ENCODE measurements around the gene NEK7.

DNA sequence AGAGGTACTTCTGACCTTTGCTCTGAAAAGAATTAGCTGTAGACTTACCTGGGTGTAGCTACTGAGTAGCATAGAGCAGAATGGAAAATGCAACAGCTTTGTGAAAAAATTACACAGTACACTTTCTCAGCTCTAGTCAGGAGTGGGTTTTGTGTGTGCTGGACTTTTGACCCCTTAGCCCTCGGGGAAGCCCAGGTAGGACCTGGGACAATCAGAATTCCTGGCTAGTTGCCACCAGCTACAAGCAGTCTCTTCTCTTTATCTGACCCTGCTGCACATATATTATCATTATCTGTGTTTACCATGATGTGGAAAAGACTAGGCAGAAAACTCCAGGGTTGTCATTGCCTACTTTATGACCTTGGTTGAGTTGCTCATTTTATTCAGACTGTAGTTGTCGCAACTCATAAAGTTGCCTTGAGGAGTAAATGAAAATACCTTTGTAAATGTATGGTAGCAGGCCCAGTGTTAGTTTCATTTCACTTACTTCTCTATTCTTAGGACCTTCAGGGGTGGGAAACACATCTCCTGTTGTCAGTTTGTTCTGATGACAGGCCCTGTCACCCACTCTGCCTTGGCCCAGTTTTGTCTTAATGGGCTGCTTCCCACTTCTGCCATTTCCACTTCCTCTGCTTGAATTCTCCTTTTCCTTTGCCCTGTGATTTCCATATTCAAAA is 5.4 kb downstream of the NEK7 start:
- TF ChIP-seq CTCF (IDR thresholded peaks at IDR 0.05; ENCODE audit: low read length) (no peak), EZH2phosphoT487 (IDR thresholded peaks at IDR 0.05; ENCODE audit: low read length) (no peak), EZH2 (optimal IDR thresholded peaks at IDR 0.05; ENCODE audit: low read depth, low read length) (no peak)
